Measurements from ENCODE around the gene RDM1.

DNA sequence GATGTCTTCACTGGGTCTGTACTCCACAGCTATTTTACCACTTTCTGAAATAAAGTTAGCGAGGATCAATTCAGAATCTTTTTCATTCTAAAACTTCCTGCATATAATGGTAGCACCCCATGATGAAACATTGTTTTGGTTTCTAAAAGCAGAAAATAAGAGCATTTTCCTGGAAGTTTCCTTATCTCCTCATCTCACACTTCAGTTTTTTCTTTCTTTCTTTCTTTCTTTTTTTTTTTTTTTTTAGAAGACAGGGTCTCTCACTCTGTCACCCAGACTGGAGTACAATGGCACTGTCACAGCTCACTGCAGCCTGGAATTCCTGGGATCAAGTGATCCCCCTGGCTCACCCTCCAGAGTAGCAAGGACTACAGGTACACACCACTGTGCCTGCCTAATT is 10.3 kb downstream of the RDM1 start:
- TF ChIP-seq CTCF (IDR thresholded peaks at IDR 0.05; ENCODE audit: low read length), result no peak
- no peak for TF ChIP-seq EZH2 (IDR thresholded peaks at IDR 0.05; ENCODE audit: borderline replicate concordance, low read length)

Measured in OCI-LY1 (cell line).